ENCODE data around the gene RYR2.

Gene RYR2

DNA sequence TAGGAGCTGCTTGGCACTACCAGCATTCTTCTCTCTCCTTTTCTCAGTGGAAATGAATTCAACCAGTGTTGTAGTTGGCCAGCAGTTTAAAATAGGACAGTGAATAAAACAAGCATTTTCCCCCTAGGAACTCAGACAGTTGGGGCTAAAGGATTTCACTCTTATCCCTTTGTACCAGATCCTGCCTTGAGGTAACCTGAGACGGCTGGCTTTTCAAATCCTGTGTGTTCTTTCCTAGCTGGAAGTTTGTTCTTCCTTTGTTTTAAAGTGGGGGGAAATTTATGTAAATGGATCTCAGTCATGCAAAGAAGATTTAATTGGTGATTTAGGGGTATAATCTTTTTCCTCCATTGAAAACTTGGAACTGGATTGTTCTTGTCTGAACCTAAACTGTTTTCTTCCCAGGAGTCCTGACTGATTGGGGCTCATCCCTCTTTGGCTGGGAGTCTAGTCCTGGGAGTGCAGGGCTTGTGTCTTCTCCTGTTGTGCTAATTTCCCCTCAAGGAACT is 825.5 kb downstream of the RYR2 start:
- H3K9me3 ChIP-seq (ENCODE audit: control insufficient read depth, low read length) = no peaks in the 10 kb centered on the region
- TF ChIP-seq, protein P1, sequence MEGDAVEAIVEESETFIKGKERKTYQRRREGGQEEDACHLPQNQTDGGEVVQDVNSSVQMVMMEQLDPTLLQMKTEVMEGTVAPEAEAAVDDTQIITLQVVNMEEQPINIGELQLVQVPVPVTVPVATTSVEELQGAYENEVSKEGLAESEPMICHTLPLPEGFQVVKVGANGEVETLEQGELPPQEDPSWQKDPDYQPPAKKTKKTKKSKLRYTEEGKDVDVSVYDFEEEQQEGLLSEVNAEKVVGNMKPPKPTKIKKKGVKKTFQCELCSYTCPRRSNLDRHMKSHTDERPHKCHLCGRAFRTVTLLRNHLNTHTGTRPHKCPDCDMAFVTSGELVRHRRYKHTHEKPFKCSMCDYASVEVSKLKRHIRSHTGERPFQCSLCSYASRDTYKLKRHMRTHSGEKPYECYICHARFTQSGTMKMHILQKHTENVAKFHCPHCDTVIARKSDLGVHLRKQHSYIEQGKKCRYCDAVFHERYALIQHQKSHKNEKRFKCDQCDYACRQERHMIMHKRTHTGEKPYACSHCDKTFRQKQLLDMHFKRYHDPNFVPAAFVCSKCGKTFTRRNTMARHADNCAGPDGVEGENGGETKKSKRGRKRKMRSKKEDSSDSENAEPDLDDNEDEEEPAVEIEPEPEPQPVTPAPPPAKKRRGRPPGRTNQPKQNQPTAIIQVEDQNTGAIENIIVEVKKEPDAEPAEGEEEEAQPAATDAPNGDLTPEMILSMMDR (IDR thresholded peaks at IDR 0.05) = no peak

DNA sequence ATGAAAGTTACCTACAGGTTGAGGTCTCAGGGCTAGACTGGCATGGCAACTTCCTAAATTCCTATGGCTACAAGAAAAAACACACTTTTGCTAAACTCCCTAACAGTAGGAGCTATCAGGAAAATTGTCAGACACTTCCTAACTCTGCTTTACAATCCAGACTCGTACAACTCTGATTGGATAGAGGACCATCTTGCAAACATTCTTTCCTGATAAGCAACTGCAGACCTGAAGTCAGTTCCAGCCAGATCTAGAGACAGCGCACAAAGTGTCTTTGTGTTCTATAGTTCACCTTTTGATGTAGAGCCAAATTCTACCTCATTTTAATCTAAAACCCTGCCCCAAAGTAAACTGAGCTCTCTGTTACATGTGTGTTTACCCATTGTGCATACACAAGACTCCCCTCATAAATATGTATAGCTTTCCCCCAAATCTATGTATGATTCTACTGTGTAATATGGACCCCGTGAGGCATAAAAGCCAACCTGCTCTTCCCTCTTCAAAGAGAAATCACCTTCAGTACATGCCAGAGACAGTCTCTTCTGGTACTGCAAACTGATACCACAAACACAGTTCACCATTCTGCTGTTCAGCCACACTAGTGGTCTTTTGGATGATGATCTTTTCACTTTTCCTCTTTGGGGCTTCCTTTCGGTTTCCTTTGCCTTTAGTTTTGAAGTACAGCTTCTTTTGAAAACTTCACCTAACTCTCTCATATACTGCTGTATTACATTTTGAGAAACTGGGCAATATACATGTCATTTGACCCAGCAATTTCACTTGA is 827.0 kb downstream of the RYR2 start:
- Histone ChIP-seq H3K27me3 (ENCODE audit: control insufficient read depth, insufficient read depth, low read length) (no peaks in the 10 kb centered on the region), H3K27ac (no peak overlapping the region), H3K9me3 (ENCODE audit: control insufficient read depth, low read length) (no peaks in the 10 kb centered on the region), H3K9ac (no peak overlapping the region), H3K36me3 (ENCODE audit: control insufficient read depth, insufficient read depth, low read length) (no peaks in the 10 kb centered on the region), H2AFZ (no peak overlapping the region), H3K4me3 (ENCODE audit: low read depth, low read length) (no peak overlapping the region), H3K79me2 (no peaks in the 10 kb centered on the region), H3K4me2 (ENCODE audit: low read length) (no peak overlapping the region), H3K4me1 (no peaks in the 10 kb centered on the region)
- TF ChIP-seq, protein P1 (IDR thresholded peaks at IDR 0.05) = no peak

More for the DNA sequence above, 825.5 kb downstream of the RYR2 start:
- Histone ChIP-seq H3K4me3 (ENCODE audit: low read depth, low read length) (no peak overlapping the region), H3K4me1 (no peaks in the 10 kb centered on the region), H3K79me2 (no peaks in the 10 kb centered on the region), H3K27ac (no peak overlapping the region), H3K27me3 (ENCODE audit: control insufficient read depth, insufficient read depth, low read length) (no peaks in the 10 kb centered on the region), H3K4me2 (ENCODE audit: low read length) (no peak overlapping the region), H3K36me3 (ENCODE audit: control insufficient read depth, insufficient read depth, low read length) (no peaks in the 10 kb centered on the region), H2AFZ (no peak overlapping the region), H3K9ac (no peak overlapping the region)

DNA sequence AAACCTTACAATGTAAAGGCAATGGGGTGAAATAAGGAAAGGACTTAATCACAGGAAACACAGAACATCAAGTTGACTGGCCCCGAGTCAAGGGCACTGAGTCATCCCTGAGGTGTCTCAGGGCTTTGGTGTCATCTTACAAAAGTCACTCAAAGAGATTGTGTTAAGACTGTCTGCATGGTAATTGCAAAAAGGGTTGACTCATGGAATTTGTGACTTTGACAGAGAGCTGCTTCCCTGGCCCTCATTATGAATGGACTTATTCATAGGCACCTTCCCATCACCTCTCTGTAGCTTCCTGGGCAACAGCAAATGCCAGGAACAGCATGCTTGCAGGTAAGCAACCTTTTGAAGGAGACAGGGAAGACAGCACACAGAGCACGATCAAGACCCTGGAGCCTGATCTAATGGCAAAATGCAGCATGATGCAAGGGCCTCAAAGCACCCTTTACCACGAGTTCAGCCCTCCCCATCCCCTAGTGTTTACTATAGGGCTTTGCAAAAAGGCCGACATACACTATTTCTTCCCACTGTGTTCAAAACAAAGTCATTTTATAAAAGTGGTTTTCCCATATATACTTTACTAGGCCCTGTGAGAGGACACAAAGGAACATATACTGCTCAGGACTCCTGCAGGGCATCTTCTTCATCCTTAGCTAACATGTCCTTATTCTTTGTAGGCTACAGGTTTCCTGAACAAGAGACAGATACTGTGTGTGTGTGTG is 831.7 kb downstream of the RYR2 start:
- H3K79me2 ChIP-seq = no peaks in the 10 kb centered on the region
- H2AFZ ChIP-seq = no peak overlapping the region
- TF ChIP-seq, protein P1 (IDR thresholded peaks at IDR 0.05) = no peak
- no peak overlapping the region for H3K4me2 ChIP-seq (ENCODE audit: low read length)
- no peaks in the 10 kb centered on the region for H3K36me3 ChIP-seq (ENCODE audit: control insufficient read depth, insufficient read depth, low read length)
- no peaks in the 10 kb centered on the region for H3K4me1 ChIP-seq
- no peak overlapping the region for H3K27ac ChIP-seq
- H3K4me3 ChIP-seq (ENCODE audit: low read depth, low read length) = no peak overlapping the region
- H3K9me3 ChIP-seq (ENCODE audit: control insufficient read depth, low read length) = no peaks in the 10 kb centered on the region
- H3K27me3 ChIP-seq (ENCODE audit: control insufficient read depth, insufficient read depth, low read length) = no peaks in the 10 kb centered on the region
- no peak overlapping the region for H3K9ac ChIP-seq

DNA sequence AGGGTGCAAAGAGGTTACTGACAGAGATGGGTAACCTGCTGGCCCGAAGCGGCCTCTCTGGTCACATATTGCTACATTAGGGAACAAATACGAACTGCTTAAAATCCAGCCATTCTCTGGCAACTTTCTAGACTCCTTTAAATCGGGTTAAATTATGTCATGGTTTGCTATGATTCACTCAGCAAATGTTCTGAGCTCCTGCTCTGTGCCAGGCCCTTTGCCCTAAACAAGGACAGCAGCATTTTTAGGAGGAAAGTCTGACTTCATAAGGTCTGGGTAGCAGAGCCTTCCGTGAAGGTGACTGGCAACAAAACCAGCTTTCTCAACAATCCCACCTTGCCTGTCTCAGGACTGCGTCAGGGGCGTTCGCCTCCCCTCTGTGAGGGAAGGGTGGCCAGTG is 833.3 kb downstream of the RYR2 start:
- H3K4me2 ChIP-seq (ENCODE audit: low read length) = no peak overlapping the region
- TF ChIP-seq, protein P1 (IDR thresholded peaks at IDR 0.05) = no peak
- H3K4me3 ChIP-seq (ENCODE audit: low read depth, low read length) = no peak overlapping the region
- no peaks in the 10 kb centered on the region for H3K4me1 ChIP-seq
- no peak overlapping the region for H3K27ac ChIP-seq
- H3K36me3 ChIP-seq (ENCODE audit: control insufficient read depth, insufficient read depth, low read length) = no peaks in the 10 kb centered on the region
- no peaks in the 10 kb centered on the region for H3K79me2 ChIP-seq
- H3K9me3 ChIP-seq (ENCODE audit: control insufficient read depth, low read length) = no peaks in the 10 kb centered on the region
- H2AFZ ChIP-seq = no peak overlapping the region
- no peaks in the 10 kb centered on the region for H3K27me3 ChIP-seq (ENCODE audit: control insufficient read depth, insufficient read depth, low read length)
- H3K9ac ChIP-seq = no peak overlapping the region
